Caki2 (cell line): ENCODE results near the gene COL19A1. TPM values are rescaled to one million over a fixed set of nuclear protein-coding genes. Genes with fewer than 3 reads are reported as not detected.
"Not testable (repeated sequence)": the region's sequence is repeated elsewhere in the genome, so short reads cannot be mapped to it uniquely, and the experiment has no call there.

ENCODE experiments used
- DNase-seq: peaks from one replicate; pipeline ENCODE4 v3.0.0-alpha.2; 2015; ENCODE audit warnings: low read depth
- in situ Hi-C: cut with HindIII; loops from 2 replicates; pipeline ENCODE4 v1.10.0; 2016; ENCODE audit warnings: low sequenced_read_pairs, low pct_unique_long_range_greater_than_20kb, mixed read lengths
- total RNA-seq: library from RNA; depleted of rRNA; stranded (reverse); fragments of >200 nt; shearing (Covaris generic); gene quantifications from 2 replicates; pipeline ENCODE4 v1.2.3, GENCODE V29; 2014; ENCODE audit warnings: low replicate concordance; rRNA removed

COL19A1 gene
- not detected in 2 replicates for total RNA-seq

- in situ Hi-C loops: no loop called here
- DNase-seq: peak; percentile 47
These were observed at the start of gene COL19A1 for GRCh38 chr6:69866351-69866769. TSS of gene COL19A1 (plus strand) at chr6:69866556. CDS start at chr6:69879568, 13,012 bp downstream.

DNA sequence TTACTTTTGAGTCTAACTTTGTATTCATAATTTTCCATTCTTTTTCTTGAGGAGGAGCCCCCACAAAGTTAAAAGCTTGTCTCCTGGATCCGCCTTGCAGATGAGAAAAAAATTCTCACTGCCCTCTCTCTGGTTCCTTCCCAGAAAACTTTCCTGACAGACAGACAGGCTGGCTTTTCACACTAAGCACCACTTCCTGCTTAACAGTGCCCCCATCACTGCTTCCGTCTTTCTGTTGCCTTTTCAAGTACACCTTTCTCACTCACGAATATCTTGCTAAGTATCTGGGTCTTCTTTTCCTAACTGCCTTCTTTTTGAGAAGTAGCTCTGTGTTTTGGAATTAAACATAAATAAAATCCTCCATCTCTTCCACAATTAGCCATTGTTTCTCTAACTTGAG lies 49.8 kb upstream of the COL19A1 start:
- no peak for DNase-seq
- in situ Hi-C loops: no loop called here

GRCh38 chr6:69817358-69817757 lies 49.0 kb upstream of the COL19A1 start:
- in situ Hi-C loops: no loop called here

GRCh38 chr6:69818223-69818930 lies 48.0 kb upstream of the COL19A1 start:
- in situ Hi-C loops: no loop called here

More at GRCh38 chr6:69817358-69817757, 49.0 kb upstream of the COL19A1 start:
- DNase-seq: no peak

GRCh38 chr6:69819138-69819537 lies 47.2 kb upstream of the COL19A1 start:
- DNase-seq: no peak
- in situ Hi-C loops: no loop called here

More at GRCh38 chr6:69818223-69818930, 48.0 kb upstream of the COL19A1 start:
- no peak for DNase-seq

GRCh38 chr6:69820018-69820417 lies 46.3 kb upstream of the COL19A1 start:
- no peak for DNase-seq
- in situ Hi-C loops: no loop called here

GRCh38 chr6:69820438-69820837 lies 45.9 kb upstream of the COL19A1 start:
- in situ Hi-C loops: no loop called here
- DNase-seq: no peak

DNA sequence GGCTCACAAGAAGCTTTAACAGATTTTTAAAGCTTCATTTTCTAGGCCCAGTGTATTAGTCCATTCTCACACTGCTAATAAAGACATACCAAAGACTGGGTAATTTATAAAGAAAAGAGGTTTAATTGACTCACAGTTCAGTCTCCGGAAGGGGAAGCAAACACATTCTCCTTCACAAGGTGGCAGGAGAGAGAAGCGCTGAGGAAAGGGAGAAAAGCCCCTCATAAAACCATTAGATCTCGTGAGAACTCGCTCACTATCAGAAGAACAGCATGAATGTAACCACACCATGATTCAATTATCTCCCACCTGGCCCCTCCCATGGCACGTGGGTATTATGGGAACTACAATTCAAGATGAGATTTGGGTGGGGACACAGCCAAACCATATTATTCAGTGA lies 42.0 kb upstream of the COL19A1 start:
- in situ Hi-C loops, DNase-seq: not testable (repeated sequence)

DNA sequence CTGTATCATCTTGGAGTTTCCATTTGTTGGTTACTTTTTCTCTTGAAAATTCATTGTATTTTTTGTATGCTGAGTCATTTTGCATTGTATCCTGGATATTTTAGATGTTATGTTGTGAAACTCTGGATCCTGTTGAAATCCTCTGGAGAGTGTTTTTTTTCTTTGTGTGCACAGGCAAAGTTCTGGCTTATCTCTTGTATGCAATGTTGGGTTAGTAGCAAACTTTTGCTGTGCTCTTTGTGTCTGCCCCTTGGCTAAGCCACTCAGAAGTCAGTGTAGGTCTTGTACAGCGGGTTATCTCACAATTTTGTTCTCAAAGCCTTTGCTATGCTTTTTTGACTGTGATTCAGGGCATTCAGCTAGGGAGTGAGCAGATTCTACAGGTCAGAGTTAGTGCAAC lies 40.5 kb upstream of the COL19A1 start:
- in situ Hi-C loops: no loop called here
- no peak for DNase-seq

- in situ Hi-C loops: no loop called here
- no peak for DNase-seq
These were observed 39.0 kb upstream of the COL19A1 start for GRCh38 chr6:69827276-69827893.

DNA sequence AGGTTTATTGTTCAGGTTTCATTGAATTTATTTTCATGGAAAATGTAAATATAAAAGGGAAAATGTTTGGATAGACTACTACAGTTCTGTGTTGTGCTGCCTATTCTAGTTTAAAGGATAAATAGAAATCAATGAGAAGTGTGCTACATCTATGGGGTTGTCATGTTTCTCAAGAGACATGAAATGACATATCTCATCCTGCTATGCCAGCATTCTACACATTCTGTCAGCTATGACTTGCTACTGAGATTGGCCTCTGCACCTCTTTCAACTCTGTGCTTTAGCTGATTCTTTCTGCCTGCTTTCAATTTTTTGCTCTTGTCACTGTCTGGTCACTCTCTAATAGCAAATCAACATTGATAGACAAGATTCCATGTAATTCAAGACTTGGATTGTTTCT lies 33.8 kb upstream of the COL19A1 start:
- in situ Hi-C loops: no loop called here
- no peak for DNase-seq

- DNase-seq: peak; percentile 27
- in situ Hi-C loops: no loop called here
These were observed 30.8 kb upstream of the COL19A1 start for GRCh38 chr6:69835414-69836179.

GRCh38 chr6:69841862-69842261 lies 24.5 kb upstream of the COL19A1 start:
- in situ Hi-C loops: no loop called here
- DNase-seq: no peak

DNA sequence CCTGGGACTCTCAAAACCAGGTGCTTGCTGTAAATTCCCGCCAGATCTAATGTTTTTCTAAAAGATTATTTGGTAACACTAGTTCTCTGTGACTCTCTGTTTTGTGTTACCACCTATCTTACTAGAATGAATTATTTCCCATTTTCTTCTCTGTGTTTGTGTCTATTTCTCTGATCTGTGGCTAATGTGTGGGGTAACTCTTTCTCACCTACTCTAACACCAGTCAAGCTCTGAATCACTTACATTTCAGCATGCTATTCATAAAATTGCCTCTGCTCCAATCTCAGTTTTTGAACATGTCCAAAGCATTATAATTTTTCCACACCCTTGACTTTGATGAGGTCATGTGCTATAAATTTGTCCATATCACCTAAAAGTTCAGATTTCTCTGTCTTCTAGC lies 23.2 kb upstream of the COL19A1 start:
- no peak for DNase-seq
- in situ Hi-C loops: no loop called here

GRCh38 chr6:69846312-69846711 lies 20.0 kb upstream of the COL19A1 start:
- no peak for DNase-seq
- in situ Hi-C loops: no loop called here

GRCh38 chr6:69846770-69847491 lies 19.4 kb upstream of the COL19A1 start:
- in situ Hi-C loops: no loop called here
- DNase-seq: no peak

- DNase-seq: no peak
- in situ Hi-C loops: no loop called here
These were observed 18.9 kb upstream of the COL19A1 start for GRCh38 chr6:69847492-69847788.

- in situ Hi-C loops: no loop called here
- no peak for DNase-seq
These were observed 17.8 kb upstream of the COL19A1 start for GRCh38 chr6:69848552-69848951.

- in situ Hi-C loops: no loop called here
- no peak for DNase-seq
These were observed 13.7 kb upstream of the COL19A1 start for GRCh38 chr6:69852706-69853105.
